Fibroblast of the aortic adventitia (primary cell): ENCODE results near the gene NUP153. TPM values are rescaled to one million over a fixed set of nuclear protein-coding genes. Genes with fewer than 3 reads are reported as not detected.

Source experiments
- DNase-seq: peaks from one replicate; pipeline ENCODE4 v3.0.0-alpha.2; 2010; ENCODE audit warnings: low read depth
- H3K4me3 ChIP-seq: 2 replicates; pipeline ENCODE4 v1.5.1; 2011; ENCODE audit warnings: low read depth, mild to moderate bottlenecking, control low read depth, low read length, moderate library complexity
- CTCF ChIP-seq: IDR thresholded peaks from 2 replicates; pipeline ENCODE4 v1.5.1; 2011; ENCODE audit warnings: mild to moderate bottlenecking, low read length, control low read depth, inconsistent platforms; ENCODE audit not compliant: insufficient read depth
- total RNA-seq: library from RNA; depleted of rRNA; stranded (reverse); fragments of >200 nt; gene quantifications from 2 replicates; pipeline ENCODE4 v1.2.3, GENCODE V29; 2012; ENCODE audit warnings: low replicate concordance

NUP153 gene
- total RNA-seq, 1 donor = 47.5 TPM

- no peak overlapping the region for H3K4me3 ChIP-seq
- no peak for DNase-seq
- no peak for TF ChIP-seq CTCF
These were observed 27.0 kb downstream of the NUP153 start for GRCh38 chr6:17679726-17680125.

- no peak for TF ChIP-seq CTCF
- no peak for DNase-seq
- H3K4me3 ChIP-seq = no peak overlapping the region
These were observed 29.1 kb downstream of the NUP153 start for GRCh38 chr6:17677602-17678001.

- DNase-seq = no peak
- no peak overlapping the region for H3K4me3 ChIP-seq
- TF ChIP-seq CTCF = no peak
These were observed 33.0 kb downstream of the NUP153 start for GRCh38 chr6:17673543-17674254.

- no peak overlapping the region for H3K4me3 ChIP-seq
- no peak for TF ChIP-seq CTCF
- no peak for DNase-seq
These were observed 34.5 kb downstream of the NUP153 start for GRCh38 chr6:17672064-17672718.

- TF ChIP-seq CTCF = no peak
- H3K4me3 ChIP-seq = no peak overlapping the region
- DNase-seq = no peak
These were observed 40.1 kb downstream of the NUP153 start for GRCh38 chr6:17666646-17667045.

- no peak overlapping the region for H3K4me3 ChIP-seq
- DNase-seq = no peak
- TF ChIP-seq CTCF = no peak
These were observed 41.6 kb downstream of the NUP153 start for GRCh38 chr6:17665132-17665531.
